Measurements from ENCODE around the gene GYS1. TPM values are rescaled to one million over a fixed set of nuclear protein-coding genes. Genes with fewer than 3 reads are reported as not detected.
A peak's percentile ranks its signal among the peaks of the same experiment; 100 is the strongest.
"Not testable (repeated sequence)": the region's sequence is repeated elsewhere in the genome, so short reads cannot be mapped to it uniquely, and the experiment has no call there.

Gene GYS1
- total RNA-seq, 1 experiment from 2014 or later = 20.2 TPM

DNA sequence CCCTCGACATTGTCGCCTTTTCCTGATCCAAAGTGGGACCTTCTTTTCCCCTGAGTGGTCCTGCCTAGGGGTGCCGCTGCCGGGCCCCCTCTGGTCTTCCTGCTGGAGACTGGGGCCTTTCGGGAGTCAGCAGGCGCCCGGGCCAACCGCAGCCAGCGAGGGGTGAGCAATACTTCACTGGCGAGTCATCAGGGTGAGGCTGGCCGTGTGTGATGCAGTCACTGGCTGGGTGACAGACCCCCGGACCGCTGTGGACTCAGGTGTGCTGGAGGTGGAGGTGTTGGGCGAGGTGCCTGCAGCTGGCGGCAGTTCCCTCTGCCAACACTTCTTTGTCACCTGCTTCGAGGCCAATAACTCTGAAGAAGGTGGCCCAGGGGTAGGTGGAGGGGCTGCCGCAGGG is 49.1 kb upstream of the GYS1 start:
- Histone ChIP-seq H3K4me3 (ENCODE audit: low read depth in 2 of 2, low read length in 2 of 2) (no peak overlapping the region), H3K27ac (ENCODE audit: low read length) (no peak overlapping the region), H3K27me3 (ENCODE audit: control insufficient read depth, insufficient read depth, low read length) (no peaks in the 10 kb centered on the region), H3K36me3 (ENCODE audit: control insufficient read depth, insufficient read depth, low read length) (no peaks in the 10 kb centered on the region), H3K9me3 (ENCODE audit: control insufficient read depth, insufficient read depth, low read depth, low read length) (no peaks in the 10 kb centered on the region), H3K4me1 (ENCODE audit: control insufficient read depth, insufficient read depth, low read length) (no peaks in the 10 kb centered on the region)
- ChIA-PET POLR2A (no interaction called here), CTCF (no interaction called here)
- no peak for TF ChIP-seq SIN3A (IDR thresholded peaks at IDR 0.05; ENCODE audit: borderline replicate concordance, insufficient read depth, low read depth, low read length)
- TF ChIP-seq, protein P1, sequence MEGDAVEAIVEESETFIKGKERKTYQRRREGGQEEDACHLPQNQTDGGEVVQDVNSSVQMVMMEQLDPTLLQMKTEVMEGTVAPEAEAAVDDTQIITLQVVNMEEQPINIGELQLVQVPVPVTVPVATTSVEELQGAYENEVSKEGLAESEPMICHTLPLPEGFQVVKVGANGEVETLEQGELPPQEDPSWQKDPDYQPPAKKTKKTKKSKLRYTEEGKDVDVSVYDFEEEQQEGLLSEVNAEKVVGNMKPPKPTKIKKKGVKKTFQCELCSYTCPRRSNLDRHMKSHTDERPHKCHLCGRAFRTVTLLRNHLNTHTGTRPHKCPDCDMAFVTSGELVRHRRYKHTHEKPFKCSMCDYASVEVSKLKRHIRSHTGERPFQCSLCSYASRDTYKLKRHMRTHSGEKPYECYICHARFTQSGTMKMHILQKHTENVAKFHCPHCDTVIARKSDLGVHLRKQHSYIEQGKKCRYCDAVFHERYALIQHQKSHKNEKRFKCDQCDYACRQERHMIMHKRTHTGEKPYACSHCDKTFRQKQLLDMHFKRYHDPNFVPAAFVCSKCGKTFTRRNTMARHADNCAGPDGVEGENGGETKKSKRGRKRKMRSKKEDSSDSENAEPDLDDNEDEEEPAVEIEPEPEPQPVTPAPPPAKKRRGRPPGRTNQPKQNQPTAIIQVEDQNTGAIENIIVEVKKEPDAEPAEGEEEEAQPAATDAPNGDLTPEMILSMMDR (IDR thresholded peaks at IDR 0.05) = no peak
- TF ChIP-seq, protein P2, sequence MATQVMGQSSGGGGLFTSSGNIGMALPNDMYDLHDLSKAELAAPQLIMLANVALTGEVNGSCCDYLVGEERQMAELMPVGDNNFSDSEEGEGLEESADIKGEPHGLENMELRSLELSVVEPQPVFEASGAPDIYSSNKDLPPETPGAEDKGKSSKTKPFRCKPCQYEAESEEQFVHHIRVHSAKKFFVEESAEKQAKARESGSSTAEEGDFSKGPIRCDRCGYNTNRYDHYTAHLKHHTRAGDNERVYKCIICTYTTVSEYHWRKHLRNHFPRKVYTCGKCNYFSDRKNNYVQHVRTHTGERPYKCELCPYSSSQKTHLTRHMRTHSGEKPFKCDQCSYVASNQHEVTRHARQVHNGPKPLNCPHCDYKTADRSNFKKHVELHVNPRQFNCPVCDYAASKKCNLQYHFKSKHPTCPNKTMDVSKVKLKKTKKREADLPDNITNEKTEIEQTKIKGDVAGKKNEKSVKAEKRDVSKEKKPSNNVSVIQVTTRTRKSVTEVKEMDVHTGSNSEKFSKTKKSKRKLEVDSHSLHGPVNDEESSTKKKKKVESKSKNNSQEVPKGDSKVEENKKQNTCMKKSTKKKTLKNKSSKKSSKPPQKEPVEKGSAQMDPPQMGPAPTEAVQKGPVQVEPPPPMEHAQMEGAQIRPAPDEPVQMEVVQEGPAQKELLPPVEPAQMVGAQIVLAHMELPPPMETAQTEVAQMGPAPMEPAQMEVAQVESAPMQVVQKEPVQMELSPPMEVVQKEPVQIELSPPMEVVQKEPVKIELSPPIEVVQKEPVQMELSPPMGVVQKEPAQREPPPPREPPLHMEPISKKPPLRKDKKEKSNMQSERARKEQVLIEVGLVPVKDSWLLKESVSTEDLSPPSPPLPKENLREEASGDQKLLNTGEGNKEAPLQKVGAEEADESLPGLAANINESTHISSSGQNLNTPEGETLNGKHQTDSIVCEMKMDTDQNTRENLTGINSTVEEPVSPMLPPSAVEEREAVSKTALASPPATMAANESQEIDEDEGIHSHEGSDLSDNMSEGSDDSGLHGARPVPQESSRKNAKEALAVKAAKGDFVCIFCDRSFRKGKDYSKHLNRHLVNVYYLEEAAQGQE (IDR thresholded peaks at IDR 0.05; ENCODE audit: insufficient read depth in 1 of 2, low read depth in 2 of 2, low read length in 1 of 2) = no peak
- no peak for TF ChIP-seq TCF7L2 (IDR thresholded peaks at IDR 0.05; ENCODE audit: low read depth, low read length)
- TF ChIP-seq POLR2AphosphoS5 (IDR thresholded peaks at IDR 0.05; ENCODE audit: low read depth, low read length) = no peak
- DNase-seq (ENCODE audit: low read depth, low spot score) (no peak), ATAC-seq (no peak)
- in situ Hi-C loops (cut with HindIII; ENCODE audit: low pct_unique_long_range_greater_than_20kb, low sequenced_read_pairs) (no loop called here), intact Hi-C loops (cut with micrococcal nuclease; ENCODE audit: unreplicated experiment) (no loop called here)
- BruUV-seq (replicated peaks) = no TSS peak

DNA sequence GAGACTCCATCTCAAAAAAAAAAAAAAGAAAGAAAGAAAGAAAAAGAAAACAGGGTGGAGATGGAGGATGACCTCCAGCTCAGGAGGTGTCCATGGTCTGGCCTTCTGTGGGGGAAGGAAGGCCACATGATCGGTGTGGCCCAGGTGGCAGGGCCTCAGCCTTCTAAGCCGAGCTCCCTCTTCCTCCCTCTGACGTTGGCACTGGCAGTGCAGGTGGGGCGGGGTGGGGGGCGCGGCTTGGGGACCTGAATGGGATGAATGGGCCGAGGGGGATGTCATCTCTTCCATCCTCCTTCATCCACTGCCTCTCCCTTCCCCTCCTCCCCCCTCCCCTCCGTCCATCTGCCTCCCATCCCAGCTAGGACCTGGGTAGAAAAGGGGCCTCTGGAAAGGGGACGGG is 46.6 kb upstream of the GYS1 start:
- ATAC-seq; BruUV-seq (replicated peaks); H3K4me3 ChIP-seq (ENCODE audit: low read depth in 2 of 2, low read length in 2 of 2); H3K36me3 ChIP-seq (ENCODE audit: control insufficient read depth, insufficient read depth, low read length); intact Hi-C loops (cut with micrococcal nuclease; ENCODE audit: unreplicated experiment); H3K27ac ChIP-seq (ENCODE audit: low read length); H3K4me1 ChIP-seq (ENCODE audit: control insufficient read depth, insufficient read depth, low read length); DNase-seq (ENCODE audit: low read depth, low spot score); POLR2A ChIA-PET; in situ Hi-C loops (cut with HindIII; ENCODE audit: low pct_unique_long_range_greater_than_20kb, low sequenced_read_pairs); H3K27me3 ChIP-seq (ENCODE audit: control insufficient read depth, insufficient read depth, low read length); H3K9me3 ChIP-seq (ENCODE audit: control insufficient read depth, insufficient read depth, low read depth, low read length): not testable (repeated sequence)
- CTCF ChIA-PET = interaction anchor here (0.6 kb wide), 2 partner anchors 233 to 681 kb away, joined by 4 to 11 read pairs; no protein-coding TSS in a partner anchor

DNA sequence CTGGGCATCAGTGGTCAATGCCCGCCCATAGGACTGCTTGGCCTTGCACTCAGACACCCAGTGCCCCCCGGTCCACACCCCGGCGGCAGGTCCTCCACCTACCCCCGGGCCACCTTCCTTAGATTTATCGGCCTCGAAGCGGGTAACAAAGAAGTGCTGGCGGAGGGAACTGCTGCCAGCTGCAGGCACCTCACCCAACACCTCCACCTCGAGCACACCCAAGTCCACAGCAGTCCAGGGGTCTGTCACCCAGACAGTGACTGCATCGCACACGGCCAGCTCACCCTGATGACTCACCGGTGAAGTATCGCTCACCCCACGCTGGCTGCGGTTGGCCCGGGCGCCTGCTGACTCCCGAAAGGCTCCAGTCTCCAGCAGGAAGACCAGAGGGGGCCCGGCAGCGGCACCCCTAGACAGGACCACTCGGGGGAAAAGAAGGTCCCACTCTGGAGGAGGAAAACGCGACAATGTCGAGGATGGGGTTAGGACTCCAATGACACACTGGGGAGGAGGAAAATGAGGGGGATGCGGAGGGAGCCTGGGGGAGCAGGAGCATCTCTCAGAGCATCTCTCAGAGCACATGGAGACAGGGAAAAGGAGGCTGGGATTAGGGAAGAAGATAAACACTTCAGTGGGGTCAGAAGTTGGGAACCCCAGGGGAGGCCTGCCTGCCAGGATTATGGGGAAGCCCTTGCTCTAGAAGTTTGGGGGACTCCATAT is 45.6 kb upstream of the GYS1 start:
- H3K4me1 ChIP-seq (ENCODE audit: control insufficient read depth, insufficient read depth, low read length); H3K4me3 ChIP-seq (ENCODE audit: low read depth in 2 of 2, low read length in 2 of 2); H3K27me3 ChIP-seq (ENCODE audit: control insufficient read depth, insufficient read depth, low read length); H3K36me3 ChIP-seq (ENCODE audit: control insufficient read depth, insufficient read depth, low read length); BruUV-seq (replicated peaks); POLR2A ChIA-PET; DNase-seq (ENCODE audit: low read depth, low spot score); H3K27ac ChIP-seq (ENCODE audit: low read length); CTCF ChIA-PET; H3K9me3 ChIP-seq (ENCODE audit: control insufficient read depth, insufficient read depth, low read depth, low read length); in situ Hi-C loops (cut with HindIII; ENCODE audit: low pct_unique_long_range_greater_than_20kb, low sequenced_read_pairs); intact Hi-C loops (cut with micrococcal nuclease; ENCODE audit: unreplicated experiment): not testable (repeated sequence)
- ATAC-seq = peak; percentile 92

DNA sequence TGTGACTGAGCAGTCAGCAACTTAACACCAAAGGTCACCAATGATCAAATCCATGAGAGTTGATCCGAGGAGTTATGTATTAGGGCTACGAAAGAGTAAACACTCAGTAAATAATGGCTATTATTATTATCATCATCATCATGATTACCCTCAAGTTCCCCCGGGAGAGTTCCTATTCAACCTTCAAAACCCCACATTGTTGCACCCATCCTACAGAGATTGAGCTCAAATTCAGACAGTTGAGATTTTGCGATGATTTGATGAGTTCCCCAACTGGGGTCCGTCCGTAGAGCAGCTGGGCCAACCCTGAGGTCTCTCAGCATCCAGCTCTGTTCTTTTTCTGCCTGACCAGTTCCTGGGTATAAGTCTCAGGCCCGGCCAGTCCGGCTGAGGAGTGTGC is 45.0 kb upstream of the GYS1 start:
- intact Hi-C loops (cut with micrococcal nuclease; ENCODE audit: unreplicated experiment); ATAC-seq; H3K27me3 ChIP-seq (ENCODE audit: control insufficient read depth, insufficient read depth, low read length); in situ Hi-C loops (cut with HindIII; ENCODE audit: low pct_unique_long_range_greater_than_20kb, low sequenced_read_pairs); H3K36me3 ChIP-seq (ENCODE audit: control insufficient read depth, insufficient read depth, low read length); H3K27ac ChIP-seq (ENCODE audit: low read length); H3K4me3 ChIP-seq (ENCODE audit: low read depth in 2 of 2, low read length in 2 of 2); H3K4me1 ChIP-seq (ENCODE audit: control insufficient read depth, insufficient read depth, low read length); POLR2A ChIA-PET; BruUV-seq (replicated peaks); DNase-seq (ENCODE audit: low read depth, low spot score); H3K9me3 ChIP-seq (ENCODE audit: control insufficient read depth, insufficient read depth, low read depth, low read length); CTCF ChIA-PET: not testable (repeated sequence)

Data from Panc1 (cell line).